Stimulated activated CD8-positive, alpha-beta memory T cell treated with anti-CD3 and anti-CD28 coated beads, Interleukin-4, amount 100 ng/mL, for 48 hours (primary cell): ENCODE results near the gene CDC42SE1.
A peak's percentile ranks its signal among the peaks of the same experiment; 100 is the strongest.

Source experiments
- DNase-seq: peaks from one replicate; pipeline ENCODE4 v3.0.0-alpha.2; 2020

The CDC42SE1 gene

GRCh38 chr1:151051356-151052009, 7.9 kb downstream of the CDC42SE1 start:
- no peak for DNase-seq

GRCh38 chr1:151050051-151050688, 9.3 kb downstream of the CDC42SE1 start:
- DNase-seq = no peak

DNA sequence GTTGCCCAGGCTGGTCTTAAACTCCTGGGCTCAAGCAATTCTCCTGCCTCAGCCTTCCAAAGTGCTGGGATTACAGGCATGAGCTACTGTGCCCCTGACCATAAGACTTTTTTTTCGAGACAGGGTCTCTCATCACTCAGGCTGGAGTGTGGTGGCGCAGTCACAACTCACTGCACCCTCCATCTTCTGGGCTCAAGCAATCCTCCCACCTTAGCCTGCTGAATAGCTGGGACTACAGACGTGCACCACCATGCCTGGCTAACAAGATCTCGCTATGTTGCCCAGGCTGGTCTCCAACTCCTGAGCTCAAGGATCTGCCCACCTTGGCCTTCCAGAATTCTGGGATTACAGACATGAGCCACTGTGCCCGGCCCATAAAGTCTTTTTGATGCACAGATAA, 10.0 kb downstream of the CDC42SE1 start:
- no peak for DNase-seq

GRCh38 chr1:151048645-151049032, 10.8 kb downstream of the CDC42SE1 start:
- DNase-seq = no peak

- DNase-seq = peak; percentile 73
Measured at GRCh38 chr1:151047925-151048644, 11.3 kb downstream of the CDC42SE1 start.

DNA sequence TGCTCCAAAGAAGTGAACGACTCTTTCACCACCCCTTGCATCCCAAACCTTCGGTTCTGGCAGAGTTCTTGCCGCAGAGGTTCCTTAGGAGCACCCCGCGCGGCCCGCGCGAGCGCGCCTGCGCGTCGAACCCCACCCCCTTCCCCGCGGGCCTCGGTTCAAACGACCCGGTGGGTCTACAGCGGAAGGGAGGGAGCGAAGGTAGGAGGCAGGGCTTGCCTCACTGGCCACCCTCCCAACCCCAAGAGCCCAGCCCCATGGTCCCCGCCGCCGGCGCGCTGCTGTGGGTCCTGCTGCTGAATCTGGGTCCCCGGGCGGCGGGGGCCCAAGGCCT, 11.9 kb downstream of the CDC42SE1 start, which contains the start of gene C1orf56:
C1orf56 (plus strand) TSS at position 161 of the 334 bp plus-strand sequence; CDS start at position 258, 97 bp downstream.
- peak; percentile 77 for DNase-seq

GRCh38 chr1:151043163-151043562, 16.3 kb downstream of the CDC42SE1 start:
- DNase-seq = no peak

GRCh38 chr1:151039521-151039920, 19.9 kb downstream of the CDC42SE1 start:
- DNase-seq = no peak

DNA sequence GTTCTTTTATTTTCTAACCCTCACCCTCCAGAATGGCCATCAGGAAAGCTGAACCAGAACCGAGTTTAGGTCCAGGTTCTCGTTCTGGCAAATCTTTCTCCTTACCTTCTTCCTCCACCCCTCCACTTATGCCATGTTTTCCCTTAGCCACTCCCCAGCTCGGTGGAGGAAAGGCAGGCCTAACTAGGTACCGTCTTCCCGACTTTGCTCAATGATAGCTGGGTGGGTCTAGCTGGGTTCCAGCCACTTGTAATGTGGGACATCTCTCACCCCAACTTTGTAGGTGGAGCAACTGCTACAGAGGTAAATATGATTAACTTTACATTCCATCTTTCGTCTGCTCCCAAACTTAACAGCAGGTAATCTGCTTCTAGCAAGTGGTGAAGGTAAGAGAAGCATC, 22.4 kb downstream of the CDC42SE1 start:
- DNase-seq = no peak

DNA sequence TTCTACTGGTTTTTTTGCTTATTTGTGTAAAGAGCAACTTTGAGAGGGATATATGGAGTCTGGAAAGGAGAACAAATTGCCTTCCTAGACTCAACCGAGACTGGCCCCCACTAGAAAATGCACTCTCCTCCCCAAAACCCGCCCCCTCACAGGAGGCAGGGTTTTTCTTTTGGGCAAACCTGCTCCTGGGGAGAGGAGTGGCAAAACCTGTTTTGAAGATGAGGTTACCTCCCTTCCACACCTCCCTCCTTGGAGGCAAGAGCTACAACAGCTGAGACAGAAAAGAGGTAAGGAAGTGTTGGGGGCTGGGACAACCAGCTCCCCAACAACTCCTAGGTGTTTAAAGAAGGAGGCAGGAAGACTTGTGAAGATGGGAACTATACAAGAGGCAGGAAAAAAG, 23.1 kb downstream of the CDC42SE1 start, which contains the start of gene BNIPL:
BNIPL (plus strand) TSS at position 231 of the 400 bp plus-strand sequence; CDS start at position 371, 140 bp downstream.
- DNase-seq = no peak

- DNase-seq = no peak
Measured at GRCh38 chr1:151035167-151035566, 24.3 kb downstream of the CDC42SE1 start.

- DNase-seq = no peak
Measured at GRCh38 chr1:151032164-151032563, 27.3 kb downstream of the CDC42SE1 start.

- DNase-seq = no peak
Measured at GRCh38 chr1:151026460-151026859, 33.0 kb downstream of the CDC42SE1 start.

GRCh38 chr1:151024540-151025146, 34.8 kb downstream of the CDC42SE1 start:
- peak; percentile 91 for DNase-seq

DNA sequence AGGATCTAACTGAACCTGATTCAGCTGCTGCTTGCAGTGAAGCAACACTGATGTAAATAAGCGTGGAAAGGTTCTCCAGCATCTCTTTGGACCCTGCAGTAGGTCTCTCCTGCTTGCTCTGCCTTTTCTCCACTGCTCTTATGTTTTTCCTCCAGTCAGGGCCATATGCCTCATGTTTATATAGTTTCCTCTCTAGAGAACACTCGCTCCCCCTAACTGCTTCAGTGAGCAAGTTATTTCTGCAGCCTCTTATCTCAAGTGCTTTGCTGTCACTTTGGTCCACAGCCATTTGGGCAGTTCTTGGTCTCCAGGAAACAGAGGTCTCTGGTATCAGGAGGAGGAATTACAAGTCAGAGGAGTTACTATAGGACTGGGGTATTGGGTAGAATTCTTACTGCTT, 45.9 kb downstream of the CDC42SE1 start:
- DNase-seq = no peak

GRCh38 chr1:151012684-151013471, 46.5 kb downstream of the CDC42SE1 start:
- no peak for DNase-seq

GRCh38 chr1:151011154-151011850, 48.1 kb downstream of the CDC42SE1 start:
- no peak for DNase-seq

DNA sequence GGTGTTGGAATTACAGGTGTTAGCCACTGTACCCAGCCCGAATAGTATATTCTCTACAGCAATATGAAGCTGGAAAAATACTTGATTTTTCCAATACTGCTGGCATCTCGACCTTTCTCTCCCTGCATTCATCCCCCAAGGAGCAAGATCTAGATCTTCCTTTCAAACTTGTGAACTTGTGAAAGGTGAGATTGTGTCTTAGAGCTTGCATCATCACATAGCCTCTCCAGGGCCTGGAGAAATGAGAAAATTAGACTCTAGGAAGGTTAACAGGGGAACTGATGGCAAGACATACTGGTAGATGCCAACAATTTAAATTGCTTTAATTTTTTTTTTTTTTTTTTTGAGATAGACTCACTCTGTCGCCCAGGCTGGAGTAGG, 49.1 kb downstream of the CDC42SE1 start:
- DNase-seq = no peak

DNA sequence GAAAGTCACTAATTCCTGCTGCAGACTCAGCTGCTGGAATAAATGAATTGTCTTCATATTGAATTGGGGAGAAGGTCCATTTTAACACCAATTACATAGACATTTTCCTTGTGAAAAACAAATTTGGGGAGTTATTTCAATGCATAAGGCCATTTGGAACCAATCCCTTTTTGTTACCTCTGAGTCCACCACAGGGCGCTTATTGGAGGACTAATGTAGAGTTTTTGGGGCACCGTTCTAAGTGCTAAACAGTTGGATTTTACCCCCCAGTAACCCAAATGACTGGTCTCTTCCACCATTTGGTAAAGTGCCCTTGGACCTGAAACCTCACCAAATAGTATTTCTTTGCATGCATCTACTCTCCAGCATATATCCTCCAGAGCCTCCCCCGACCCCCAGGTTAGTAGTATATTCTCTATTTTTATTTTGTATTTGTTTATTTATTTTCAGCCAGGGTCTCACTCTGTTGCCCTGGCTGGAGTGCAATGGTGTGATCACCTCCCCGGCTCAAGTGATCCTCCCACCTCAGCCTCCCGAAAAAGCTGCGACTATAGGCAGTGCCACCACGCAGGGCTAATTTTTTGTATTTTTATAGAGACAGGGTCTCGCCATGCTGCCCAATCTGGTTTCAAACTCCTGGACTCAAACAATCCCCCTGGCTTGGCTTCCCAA, 49.6 kb downstream of the CDC42SE1 start:
- DNase-seq = no peak

- no peak for DNase-seq
Measured at GRCh38 chr1:151009206-151009587, 50.2 kb downstream of the CDC42SE1 start.
